Liver (tissue), 9 donors: ENCODE measurements around the gene CNTNAP1. TPM values are rescaled to one million over a fixed set of nuclear protein-coding genes. Genes with fewer than 3 reads are reported as not detected.

Source experiments
- DNase-seq: peaks from one replicate; pipeline ENCODE4 v3.0.0-alpha.2; 2017; ENCODE audit warnings: low spot score
- H3K27ac ChIP-seq, 2 donors: one replicate each; pipeline ENCODE4 v1.7.0; 2013; ENCODE audit warnings: inconsistent platforms in 2 of 2, low read length in 2 of 2, control low read depth in 1 of 2, low read depth in 1 of 2, mild to moderate bottlenecking in 1 of 2
- H3K27me3 ChIP-seq, 4 donors: one replicate each; pipeline versions ENCODE4 v1.6.1 to v1.7.0; 2013; ENCODE audit warnings: low read length in 3 of 4, inconsistent platforms in 1 of 4, mild to moderate bottlenecking in 1 of 4, moderate library complexity in 1 of 4; ENCODE audit not compliant: control insufficient read depth in 4 of 4, insufficient read depth in 4 of 4
- H3K36me3 ChIP-seq, 4 donors: one replicate each; pipeline versions ENCODE4 v1.6.1 to v1.7.0; 2013; ENCODE audit warnings: low read length in 3 of 4, mild to moderate bottlenecking in 3 of 4, low read depth in 1 of 4, moderate library complexity in 1 of 4; ENCODE audit not compliant: control insufficient read depth in 4 of 4, insufficient read depth in 3 of 4
- H3K4me1 ChIP-seq, 4 donors: one replicate each; pipeline versions ENCODE4 v1.6.1 to v1.7.0; 2013; ENCODE audit warnings: low read length in 3 of 4, mild to moderate bottlenecking in 3 of 4, moderate library complexity in 1 of 4; ENCODE audit not compliant: control insufficient read depth in 4 of 4, insufficient read depth in 4 of 4
- H3K4me3 ChIP-seq, 3 donors: one replicate each; pipeline versions ENCODE4 v1.6.1 to v1.7.0; 2013; ENCODE audit warnings: low read length in 3 of 3, control low read depth in 1 of 3, low read depth in 1 of 3, mild to moderate bottlenecking in 1 of 3
- H3K9ac ChIP-seq, 2 donors: one replicate each; pipeline ENCODE4 v1.7.0; 2013; ENCODE audit warnings: low read length in 2 of 2, mild to moderate bottlenecking in 2 of 2, moderate library complexity in 2 of 2, control low read depth in 1 of 2, low read depth in 1 of 2
- H3K9me3 ChIP-seq, 4 donors: one replicate each; pipeline versions ENCODE4 v1.6.1 to v1.7.0; 2013; ENCODE audit warnings: low read length in 3 of 4; ENCODE audit not compliant: control insufficient read depth in 4 of 4
- ATF3 ChIP-seq: IDR thresholded peaks from 2 replicates; pipeline ENCODE4 v1.6.1; 2016; ENCODE audit warnings: antibody characterized with exemption
- CTCF ChIP-seq: fragments of 150-350 bp; IDR thresholded peaks from 2 replicates; pipeline ENCODE4 v1.5.1; 2017; ENCODE audit warnings: improper control_type of control experiment, low read depth, low read length; ENCODE audit not compliant: missing input control
- EGR1 ChIP-seq, 2 donors: IDR thresholded peaks; 2 replicates each; pipeline ENCODE4 v1.6.1; 2016 to 2018; ENCODE audit warnings: antibody characterized with exemption in 2 of 2, low read depth in 2 of 2
- FOXA1 ChIP-seq: IDR thresholded peaks from 2 replicates; pipeline ENCODE4 v1.6.1; 2016; ENCODE audit warnings: antibody characterized with exemption
- FOXA2 ChIP-seq: IDR thresholded peaks from 2 replicates; pipeline ENCODE4 v1.6.1; 2016; ENCODE audit warnings: antibody characterized with exemption
- GABPA ChIP-seq, 2 donors: IDR thresholded peaks in 1 of 2; conservative IDR thresholded peaks in 1 of 2; 2 replicates each; pipeline ENCODE4 v1.6.1; 2016; ENCODE audit warnings: antibody characterized with exemption in 2 of 2, mild to moderate bottlenecking in 1 of 2, moderate library complexity in 1 of 2
- HNF4A ChIP-seq, 2 donors: conservative IDR thresholded peaks; 2 replicates each; pipeline ENCODE4 v1.6.1; 2016; ENCODE audit warnings: antibody characterized with exemption in 2 of 2, mild to moderate bottlenecking in 2 of 2
- HNF4G ChIP-seq: IDR thresholded peaks from 2 replicates; pipeline ENCODE4 v1.6.1; 2016; ENCODE audit warnings: antibody characterized with exemption
- JUND ChIP-seq, 2 donors: IDR thresholded peaks; 2 replicates each; pipeline ENCODE4 v1.6.1; 2016; ENCODE audit warnings: antibody characterized with exemption in 2 of 2
- MAX ChIP-seq: IDR thresholded peaks from 2 replicates; pipeline ENCODE4 v1.6.1; 2016; ENCODE audit warnings: antibody characterized with exemption
- NR2F2 ChIP-seq: IDR thresholded peaks from 2 replicates; pipeline ENCODE4 v1.6.1; 2016; ENCODE audit warnings: antibody characterized with exemption
- REST ChIP-seq: IDR thresholded peaks from 2 replicates; pipeline ENCODE4 v1.6.1; 2016; ENCODE audit warnings: antibody characterized with exemption, mild to moderate bottlenecking
- SP1 ChIP-seq: IDR thresholded peaks from 2 replicates; pipeline ENCODE4 v1.6.1; 2018; ENCODE audit warnings: antibody characterized with exemption, mild to moderate bottlenecking
- TAF1 ChIP-seq: conservative IDR thresholded peaks from 2 replicates; pipeline ENCODE4 v1.6.1; 2016; ENCODE audit warnings: antibody characterized with exemption, mild to moderate bottlenecking
- ZBTB33 ChIP-seq: IDR thresholded peaks from 2 replicates; pipeline ENCODE4 v1.6.1; 2016; ENCODE audit warnings: antibody characterized with exemption
- WGBS: extraction: QIAGEN DNeasy Blood & Tissue Kit; methylation state at CpG from one replicate; pipeline ENCODE4 v1.1.7; 2013; 5-methylcytosine and 5-hydroxymethylcytosine counted together
- polyA plus RNA-seq, 2 donors: library from polyadenylated mRNA; stranded (reverse) in 1 of 2; unstranded in 1 of 2; fragments of 200-250 nt in 1 of 2; fragments of >200 nt in 1 of 2; fragmentation: Nextera tagmentation in 1 of 2; extraction: Ambion mirVana in 1 of 2; gene quantifications; one replicate each; pipeline versions ENCODE4 v1.2.1 to v1.2.3, GENCODE V29; 2013 to 2015
- total RNA-seq, 2 donors: library from RNA; depleted of rRNA; stranded (reverse); fragments of >200 nt; gene quantifications; one replicate each; pipeline ENCODE4 v1.2.3, GENCODE V29; 2014
- donor health status: healthy.
- donor health status: healthy.
- donor health status: healthy.
- donor health status: healthy.
- donor health status: healthy.

CNTNAP1 gene
- total and polyA plus RNA-seq, 4 donors: 0.08 to 0.75 (median 0.60) TPM

- no peak for TF ChIP-seq REST
- no peak for TF ChIP-seq NR2F2
- TF ChIP-seq TAF1: no peak
- TF ChIP-seq JUND (IDR thresholded peaks at IDR 0.05): no peak
Observed at GRCh38 chr17:42704837-42705494, 22.6 kb downstream of the CNTNAP1 start (continued).

GRCh38 chr17:42706732-42707131, 24.4 kb downstream of the CNTNAP1 start:
- Histone ChIP-seq H3K4me3 (no peak overlapping the region), H3K27ac (no peak overlapping the region), H3K27me3 (no peaks in the 10 kb centered on the region), H3K36me3 (peaks cover 8 to 79% (median 65%) of the 10 kb centered on the region in 4 donors), H3K4me1 (no peaks in the 10 kb centered on the region), H3K9ac (no peak overlapping the region), H3K9me3 (no peaks in the 10 kb centered on the region)
- 89% methylated on average over 5 of the region's 5 CpGs for WGBS
- DNase-seq: no peak
- TF ChIP-seq SP1 (no peak), ZBTB33 (no peak), JUND (IDR thresholded peaks at IDR 0.05) (no peak), FOXA1 (no peak), GABPA (IDR thresholded peaks at IDR 0.05 in 1 of 2, conservative IDR thresholded peaks at IDR 0.05 in 1 of 2) (no peak), MAX (no peak), CTCF (no peak), EGR1 (IDR thresholded peaks at IDR 0.05; ENCODE audit: low read depth in 2 of 2) (no peak), HNF4G (no peak), HNF4A (conservative IDR thresholded peaks at IDR 0.05) (no peak), FOXA2 (no peak), ATF3 (no peak), REST (no peak)
